Muscle layer of duodenum (tissue), 2 donors: Measurements from ENCODE around the gene HIVEP2.

Source experiments
- H3K27ac ChIP-seq: one replicate; pipeline ENCODE4 v1.7.0; 2013; ENCODE audit warnings: mild to moderate bottlenecking, low read length
- H3K27me3 ChIP-seq: one replicate; pipeline ENCODE4 v1.7.0; 2013; ENCODE audit warnings: low read depth, mild to moderate bottlenecking, control low read depth, low read length
- H3K36me3 ChIP-seq, 2 donors: one replicate each; pipeline ENCODE4 v1.7.0; 2013; ENCODE audit warnings: low read length in 2 of 2, control low read depth in 1 of 2, mild to moderate bottlenecking in 1 of 2; ENCODE audit not compliant: insufficient read depth in 2 of 2, control insufficient read depth in 1 of 2
- H3K4me1 ChIP-seq, 2 donors: one replicate each; pipeline ENCODE4 v1.7.0; 2013; ENCODE audit warnings: low read length in 2 of 2, mild to moderate bottlenecking in 2 of 2, control low read depth in 1 of 2, moderate library complexity in 1 of 2; ENCODE audit not compliant: insufficient read depth in 2 of 2, control insufficient read depth in 1 of 2
- H3K4me3 ChIP-seq, 2 donors: one replicate each; pipeline ENCODE4 v1.7.0; 2013; ENCODE audit warnings: low read length in 2 of 2, low read depth in 1 of 2, mild to moderate bottlenecking in 1 of 2
- H3K9me3 ChIP-seq, 2 donors: one replicate each; pipeline ENCODE4 v1.7.0; 2013; ENCODE audit warnings: low read length in 2 of 2, control low read depth in 1 of 2, mild to moderate bottlenecking in 1 of 2; ENCODE audit not compliant: control insufficient read depth in 1 of 2
- donor health status: healthy.

Gene HIVEP2

GRCh38 chr6:142914369-142914768 is 30.6 kb downstream of the HIVEP2 start:
- no peaks in the 10 kb centered on the region for H3K9me3 ChIP-seq
- H3K4me3 ChIP-seq: no peak overlapping the region
- no peaks in the 10 kb centered on the region for H3K27me3 ChIP-seq
- peaks cover 0 to 4% of the 10 kb centered on the region in 2 donors for H3K4me1 ChIP-seq
- H3K27ac ChIP-seq: no peak overlapping the region
- no peaks in the 10 kb centered on the region for H3K36me3 ChIP-seq

DNA sequence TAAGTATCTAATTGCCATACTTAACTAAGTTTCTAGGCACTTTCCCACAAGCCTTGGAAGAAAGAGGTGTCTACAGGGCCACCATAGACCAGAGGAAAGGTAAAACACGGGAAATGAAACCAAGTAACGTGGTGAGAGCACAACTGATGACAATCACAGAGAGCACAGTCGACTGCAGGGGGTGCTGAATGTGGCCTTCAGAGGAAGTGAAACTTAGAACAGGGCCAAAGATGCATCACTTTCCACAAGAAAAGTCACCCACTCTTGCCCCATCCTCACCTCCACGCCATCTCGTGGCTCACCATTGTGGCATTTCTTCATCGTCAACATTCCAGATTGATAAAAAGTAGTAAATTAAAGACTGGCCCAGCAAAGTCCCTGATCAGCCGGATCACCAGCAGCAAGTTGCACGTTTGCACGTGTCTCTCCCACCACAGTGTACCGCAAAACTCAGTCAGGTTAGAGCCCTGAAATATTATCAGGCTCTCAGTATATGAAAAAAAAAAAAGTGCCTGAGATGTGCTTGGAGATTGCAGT is 31.4 kb downstream of the HIVEP2 start:
- no peaks in the 10 kb centered on the region for H3K36me3 ChIP-seq
- H3K27me3 ChIP-seq: no peaks in the 10 kb centered on the region
- peak overlapping the region in 1 of 2 donors; percentile 5 for H3K4me3 ChIP-seq
- H3K4me1 ChIP-seq: peaks cover 0 to 4% of the 10 kb centered on the region in 2 donors
- no peak overlapping the region for H3K27ac ChIP-seq
- no peaks in the 10 kb centered on the region for H3K9me3 ChIP-seq

DNA sequence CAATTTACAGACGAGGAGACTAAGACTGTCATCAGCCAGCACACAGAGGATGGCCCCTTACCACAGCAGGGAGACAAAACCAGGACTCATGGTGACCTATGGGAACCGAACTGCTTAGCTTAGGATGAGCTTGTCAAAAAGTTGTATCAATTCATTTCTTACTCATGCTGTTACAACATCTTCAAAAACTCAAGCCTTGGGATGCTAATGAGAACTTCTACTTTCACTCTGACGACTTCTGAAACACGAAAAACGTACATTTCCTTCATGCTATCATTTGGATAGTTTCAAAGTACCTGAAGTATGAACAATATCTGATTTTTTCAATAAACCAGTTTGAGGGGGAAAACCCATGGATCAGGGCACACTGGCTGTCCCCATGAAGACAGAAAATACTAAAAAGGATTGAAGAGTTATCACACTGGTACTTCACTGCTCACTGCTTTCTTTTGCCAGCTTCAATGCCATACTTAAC is 31.9 kb downstream of the HIVEP2 start:
- Histone ChIP-seq H3K27ac (no peak overlapping the region), H3K9me3 (no peaks in the 10 kb centered on the region), H3K4me1 (peaks cover 0 to 4% of the 10 kb centered on the region in 2 donors), H3K36me3 (no peaks in the 10 kb centered on the region), H3K4me3 (peak overlapping the region in 1 of 2 donors; percentile 5), H3K27me3 (no peaks in the 10 kb centered on the region)

DNA sequence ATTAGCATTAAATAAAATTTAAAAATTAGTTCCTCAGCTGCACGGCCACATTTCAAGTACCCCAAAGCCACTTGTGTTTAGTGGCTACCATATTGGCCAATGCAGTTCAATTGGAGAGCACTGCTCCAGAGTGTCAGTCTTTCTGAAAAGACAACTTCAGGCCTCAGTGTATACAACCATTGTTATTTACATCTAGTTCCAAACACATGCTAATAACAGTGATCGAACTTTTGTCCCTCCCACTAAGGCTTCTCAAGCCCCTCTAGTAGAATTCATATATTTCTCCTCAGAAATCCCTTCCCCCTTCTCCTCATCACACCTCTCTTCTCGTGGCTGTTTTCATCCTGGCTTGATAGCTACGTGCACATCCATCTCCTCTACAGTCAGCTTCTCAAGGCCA is 32.9 kb downstream of the HIVEP2 start:
- no peaks in the 10 kb centered on the region for H3K27me3 ChIP-seq
- no peak overlapping the region for H3K27ac ChIP-seq
- no peaks in the 10 kb centered on the region for H3K36me3 ChIP-seq
- H3K4me3 ChIP-seq: no peak overlapping the region
- peaks cover 0 to 4% of the 10 kb centered on the region in 2 donors for H3K4me1 ChIP-seq
- no peaks in the 10 kb centered on the region for H3K9me3 ChIP-seq

- H3K27ac ChIP-seq: no peak overlapping the region
- H3K4me3 ChIP-seq: no peak overlapping the region
- H3K9me3 ChIP-seq: no peaks in the 10 kb centered on the region
- H3K36me3 ChIP-seq: no peaks in the 10 kb centered on the region
- peaks cover 0 to 4% of the 10 kb centered on the region in 2 donors for H3K4me1 ChIP-seq
- H3K27me3 ChIP-seq: no peaks in the 10 kb centered on the region
Observed at GRCh38 chr6:142911430-142911829, 33.5 kb downstream of the HIVEP2 start.

DNA sequence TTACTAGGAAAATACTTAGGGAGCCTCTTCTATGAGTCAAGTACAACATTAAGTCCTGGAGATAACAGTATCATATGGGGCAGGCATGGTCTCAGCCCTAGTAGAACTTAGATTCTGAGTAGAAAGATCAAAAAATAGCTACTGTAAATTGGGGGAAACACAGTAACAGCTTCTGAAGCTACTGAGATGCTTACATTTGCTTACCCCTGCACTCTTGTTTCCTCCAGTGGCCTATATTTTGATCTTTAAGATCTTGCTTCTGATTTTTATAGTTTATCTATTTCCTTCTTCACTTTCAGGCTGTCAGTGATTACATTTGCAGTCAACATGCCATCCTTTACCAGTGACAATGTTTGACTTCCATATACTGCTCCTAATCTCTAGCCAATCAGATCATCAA is 35.3 kb downstream of the HIVEP2 start:
- Histone ChIP-seq H3K27ac (no peak overlapping the region), H3K4me1 (peaks cover 0 to under 1% of the 10 kb centered on the region in 2 donors)

DNA sequence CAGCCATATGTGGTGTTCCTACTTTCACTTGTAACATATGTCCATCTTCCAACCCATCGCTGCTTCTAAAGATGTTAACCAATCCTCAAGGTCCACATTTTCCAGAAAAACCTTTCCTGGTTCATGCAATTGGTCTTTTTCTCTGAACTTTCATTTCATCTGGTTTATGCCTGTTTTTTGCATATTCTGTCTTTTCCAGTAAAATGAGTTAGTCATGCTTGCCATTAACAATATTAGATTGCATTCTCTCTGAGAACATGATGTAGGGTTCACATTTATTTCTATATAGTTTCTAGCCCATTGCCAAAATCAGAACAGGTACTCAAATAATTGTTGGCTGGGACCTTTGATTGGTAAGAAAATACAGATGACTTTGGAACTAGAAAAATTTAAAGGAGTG is 36.7 kb downstream of the HIVEP2 start:
- Histone ChIP-seq H3K27ac (no peak overlapping the region), H3K36me3 (peaks cover 0 to 2% of the 10 kb centered on the region in 2 donors), H3K27me3 (no peaks in the 10 kb centered on the region), H3K4me3 (no peak overlapping the region), H3K4me1 (peaks cover 0 to 4% of the 10 kb centered on the region in 2 donors), H3K9me3 (no peaks in the 10 kb centered on the region)

More for the DNA sequence above, 35.3 kb downstream of the HIVEP2 start:
- no peaks in the 10 kb centered on the region for H3K9me3 ChIP-seq
- H3K36me3 ChIP-seq: no peaks in the 10 kb centered on the region
- H3K27me3 ChIP-seq: no peaks in the 10 kb centered on the region
- H3K4me3 ChIP-seq: no peak overlapping the region

- Histone ChIP-seq H3K4me3 (no peak overlapping the region), H3K4me1 (peaks cover 3 to 4% of the 10 kb centered on the region in 2 donors), H3K9me3 (no peaks in the 10 kb centered on the region), H3K27ac (no peak overlapping the region), H3K27me3 (no peaks in the 10 kb centered on the region), H3K36me3 (peaks cover 0 to 5% of the 10 kb centered on the region in 2 donors)
Observed at GRCh38 chr6:142907544-142907943, 37.4 kb downstream of the HIVEP2 start.

DNA sequence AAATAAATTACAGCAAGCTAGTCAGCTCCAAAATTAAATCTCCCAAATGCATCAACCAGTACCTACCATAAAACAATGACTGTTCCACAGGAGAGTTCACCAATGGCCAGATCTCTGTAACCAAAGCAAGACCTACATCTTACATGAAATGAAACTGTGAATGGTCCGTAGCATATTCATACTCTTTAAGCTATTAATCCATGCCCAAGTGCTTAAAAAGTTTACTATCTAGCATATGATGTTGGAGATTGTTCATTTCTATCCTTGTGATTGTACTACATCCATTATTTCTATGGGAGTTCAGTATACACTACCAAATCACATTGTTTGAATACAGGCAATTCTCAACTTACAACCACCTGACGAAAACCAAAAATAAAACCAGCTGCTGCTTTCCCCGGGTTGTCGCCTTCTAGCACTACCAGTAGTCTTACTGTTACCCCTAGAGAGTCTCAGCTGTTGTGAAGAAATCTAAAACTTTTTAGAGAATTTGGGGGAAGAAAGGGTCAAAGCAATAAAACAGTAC is 38.0 kb downstream of the HIVEP2 start:
- peaks cover 4 to 5% of the 10 kb centered on the region in 2 donors for H3K4me1 ChIP-seq
- H3K27ac ChIP-seq: peak overlapping the region; percentile 1
- no peaks in the 10 kb centered on the region for H3K27me3 ChIP-seq
- peaks cover 0 to 5% of the 10 kb centered on the region in 2 donors for H3K36me3 ChIP-seq
- H3K4me3 ChIP-seq: no peak overlapping the region
- no peaks in the 10 kb centered on the region for H3K9me3 ChIP-seq

DNA sequence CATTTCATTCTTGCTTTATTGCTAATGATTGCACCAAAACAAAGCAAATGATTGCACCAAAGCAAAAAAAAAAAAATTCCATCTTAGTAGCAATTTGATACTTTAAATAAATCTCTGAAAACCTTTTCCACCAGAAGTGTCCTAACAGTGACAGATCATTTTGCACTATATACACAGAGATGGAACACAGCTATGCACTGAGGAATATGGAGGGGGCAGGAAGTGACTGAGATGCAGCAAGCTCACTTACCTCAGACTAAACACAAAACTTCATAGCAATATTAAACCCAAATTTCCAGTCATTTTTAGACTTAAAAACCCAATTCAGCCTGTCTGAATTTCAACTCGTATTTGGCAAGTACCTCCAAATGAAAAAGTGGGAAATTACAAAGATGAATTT is 41.2 kb downstream of the HIVEP2 start:
- no peaks in the 10 kb centered on the region for H3K27me3 ChIP-seq
- H3K4me1 ChIP-seq: peaks cover 11 to 19% of the 10 kb centered on the region in 2 donors
- H3K4me3 ChIP-seq: no peak overlapping the region
- peaks cover 0 to 5% of the 10 kb centered on the region in 2 donors for H3K36me3 ChIP-seq
- H3K27ac ChIP-seq: no peak overlapping the region
- H3K9me3 ChIP-seq: no peaks in the 10 kb centered on the region

DNA sequence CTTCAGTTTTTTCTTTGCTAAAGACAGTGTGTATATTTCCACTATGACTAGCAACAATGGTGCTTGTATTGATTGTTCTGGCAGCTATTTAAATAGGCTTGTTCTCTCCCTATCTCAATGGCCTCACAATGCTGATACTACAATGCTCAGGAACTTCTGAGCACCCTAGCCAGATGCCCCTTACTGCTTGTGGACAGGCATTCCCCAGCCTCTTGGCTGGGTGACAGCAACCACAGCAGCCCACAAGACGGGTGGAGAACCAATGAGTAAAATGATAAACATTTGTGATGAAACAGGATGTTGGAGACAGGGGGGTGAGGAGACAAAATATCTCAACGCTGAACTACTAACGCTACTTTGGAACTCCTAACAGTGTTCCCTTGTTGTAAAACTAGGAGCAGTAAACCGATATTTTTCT is 42.3 kb downstream of the HIVEP2 start:
- H3K4me3 ChIP-seq: no peak overlapping the region
- no peaks in the 10 kb centered on the region for H3K27me3 ChIP-seq
- H3K4me1 ChIP-seq: peaks cover 11 to 22% of the 10 kb centered on the region in 2 donors
- peaks cover 0 to 5% of the 10 kb centered on the region in 2 donors for H3K36me3 ChIP-seq
- H3K27ac ChIP-seq: no peak overlapping the region
- H3K9me3 ChIP-seq: no peaks in the 10 kb centered on the region

DNA sequence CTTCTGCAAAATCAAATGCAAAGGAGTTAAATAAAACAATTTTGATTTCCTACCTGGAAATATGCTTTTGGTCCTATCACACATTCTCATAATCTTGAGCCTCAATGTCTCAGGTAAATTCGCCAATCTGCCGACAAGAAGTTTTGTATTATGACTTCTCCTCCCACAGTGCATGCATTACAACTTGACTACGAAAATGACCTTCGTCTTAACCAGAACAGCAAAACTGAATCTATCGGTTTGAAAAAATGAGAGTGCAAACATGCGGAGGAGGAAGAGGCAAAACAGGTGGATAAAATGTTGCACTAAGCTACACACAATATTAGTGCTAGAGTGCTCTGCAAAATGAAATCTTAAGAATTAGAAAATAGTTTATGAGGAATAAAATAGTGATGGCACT is 43.4 kb downstream of the HIVEP2 start:
- H3K27ac ChIP-seq: no peak overlapping the region
- H3K4me1 ChIP-seq: peaks cover 11 to 22% of the 10 kb centered on the region in 2 donors

More for the DNA sequence above, 43.4 kb downstream of the HIVEP2 start:
- no peaks in the 10 kb centered on the region for H3K9me3 ChIP-seq
- H3K27me3 ChIP-seq: no peaks in the 10 kb centered on the region
- H3K4me3 ChIP-seq: no peak overlapping the region
- H3K36me3 ChIP-seq: peaks cover 0 to 5% of the 10 kb centered on the region in 2 donors
